Mucosa of gallbladder (tissue), 1 donor: Measurements from ENCODE around the gene SPRR1A. TPM values are rescaled to one million over a fixed set of nuclear protein-coding genes. Genes with fewer than 3 reads are reported as not detected.

Source experiments
- DNase-seq: peaks from one replicate; pipeline ENCODE4 v3.0.0-alpha.2; 2020; ENCODE audit warnings: low spot score
- total RNA-seq: library from RNA; stranded (reverse); gene quantifications from one replicate; pipeline ENCODE4 v1.2.1, GENCODE V29; 2021
- donor health status: DM: no; HTN: no; CAD: no.

The SPRR1A gene
- total RNA-seq, 1 donor from 2014 or later, result not detected

GRCh38 chr1:153030895-153031294 lies 47.0 kb downstream of the SPRR1A start, which contains the start of gene SPRR1B:
Gene SPRR1B (plus strand): TSS chr1:153031203. CDS start chr1:153032346, 1,143 bp downstream.
- no peak for DNase-seq

DNA sequence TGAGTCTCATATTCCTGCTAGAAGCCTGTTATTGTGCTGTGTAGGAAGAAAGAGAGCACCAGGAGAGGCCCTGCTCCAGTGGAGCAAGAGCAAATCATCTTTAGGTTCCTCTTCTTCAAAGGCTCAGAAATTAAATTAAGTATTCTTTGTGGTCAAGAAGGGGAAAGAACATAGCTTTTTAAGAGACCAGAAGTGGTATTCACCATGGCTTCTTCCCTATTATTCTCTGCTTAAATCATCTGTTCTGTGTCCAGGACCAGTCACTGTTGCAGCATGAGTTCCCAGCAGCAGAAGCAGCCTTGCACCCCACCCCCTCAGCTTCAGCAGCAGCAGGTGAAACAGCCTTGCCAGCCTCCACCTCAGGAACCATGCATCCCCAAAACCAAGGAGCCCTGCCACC lies 48.2 kb downstream of the SPRR1A start:
- DNase-seq, result no peak

GRCh38 chr1:153032677-153033308 lies 48.9 kb downstream of the SPRR1A start:
- DNase-seq, result peak; percentile 27

- no peak for DNase-seq
These were observed 51.3 kb downstream of the SPRR1A start for GRCh38 chr1:153035211-153035610.

Other genes with a start within 250 kb of the SPRR1A start
- gene KPRP, start 226.1 kb upstream of the SPRR1A start, total RNA-seq, result not detected
- not detected for gene LCE1F, start 208.9 kb upstream of the SPRR1A start, total RNA-seq
- gene LCE1E, start 197.8 kb upstream of the SPRR1A start, total RNA-seq, result not detected
- not detected for gene LCE1D, start 187.4 kb upstream of the SPRR1A start, total RNA-seq
- not detected for gene LCE1C, start 177.4 kb upstream of the SPRR1A start, total RNA-seq
- gene LCE1B, start 172.1 kb upstream of the SPRR1A start, total RNA-seq, result not detected
- not detected for gene LCE1A, start 156.6 kb upstream of the SPRR1A start, total RNA-seq
- gene LCE6A, start 141.2 kb upstream of the SPRR1A start, total RNA-seq, result not detected
- not detected for gene LCE7A, start 124.1 kb upstream of the SPRR1A start, total RNA-seq
- gene SMCP, start 105.8 kb upstream of the SPRR1A start, total RNA-seq, result not detected
- gene IVL, start 75.5 kb upstream of the SPRR1A start, total RNA-seq, result not detected
- not detected for gene SPRR5, start 36.9 kb upstream of the SPRR1A start, total RNA-seq
- gene SPRR4, start 13.4 kb upstream of the SPRR1A start, total RNA-seq, result not detected
- 42.5 TPM for gene SPRR3, start 17.7 kb downstream of the SPRR1A start, total RNA-seq
- gene SPRR1B, start 47.1 kb downstream of the SPRR1A start, total RNA-seq, result not detected
- gene SPRR2D, start 57.0 kb downstream of the SPRR1A start, total RNA-seq, result not detected
- not detected for gene SPRR2A, start 73.4 kb downstream of the SPRR1A start, total RNA-seq
- not detected for gene SPRR2B, start 87.5 kb downstream of the SPRR1A start, total RNA-seq
- not detected for gene SPRR2E, start 110.4 kb downstream of the SPRR1A start, total RNA-seq
- gene SPRR2F, start 129.4 kb downstream of the SPRR1A start, total RNA-seq, result not detected
- not detected for gene SPRR2G, start 166.8 kb downstream of the SPRR1A start, total RNA-seq
- not detected for gene LELP1, start 219.3 kb downstream of the SPRR1A start, total RNA-seq
- not detected for gene PRR9, start 233.5 kb downstream of the SPRR1A start, total RNA-seq